Body of pancreas (tissue), 4 donors: ENCODE results near the gene KCNA10. TPM values are rescaled to one million over a fixed set of nuclear protein-coding genes. Genes with fewer than 3 reads are reported as not detected.

Experiments used
- ATAC-seq: fragments of 150-250 bp; one replicate; pipeline ENCODE4 v1.9.1; 2016
- DNase-seq, 4 donors: peaks; one replicate each; pipeline ENCODE4 v3.0.0-alpha.2; 2019
- H3K27ac ChIP-seq, 4 donors: fragments of 200-600 bp; sonication (generic); 1 replicate in 3 of 4; 2 replicates in 1 of 4; pipeline versions ENCODE4 v1.5.1 to v1.6.1; 2016 to 2019; ENCODE audit warnings: mild to moderate bottlenecking in 1 of 4, mixed read lengths in 1 of 4, moderate library complexity in 1 of 4
- H3K27me3 ChIP-seq, 2 donors: fragments of 200-600 bp; sonication (generic); one replicate each; pipeline ENCODE4 v1.6.0; 2016; ENCODE audit warnings: mild to moderate bottlenecking in 1 of 2
- H3K36me3 ChIP-seq, 2 donors: fragments of 200-600 bp; sonication (generic); replicated peaks in 1 of 2; 2 replicates each; pipeline ENCODE4 v1.5.1; 2016; ENCODE audit warnings: low read depth in 2 of 2; ENCODE audit not compliant: insufficient read depth in 1 of 2
- H3K4me1 ChIP-seq: fragments of 200-600 bp; sonication (generic); one replicate; pipeline ENCODE4 v1.6.0; 2016
- H3K4me3 ChIP-seq, 2 donors: fragments of 200-600 bp; sonication (generic); 1 replicate in 1 of 2; 2 replicates in 1 of 2; pipeline ENCODE4 v1.5.1; 2016 to 2019
- H3K9me3 ChIP-seq, 3 donors: fragments of 200-600 bp; sonication (generic); 1 replicate in 2 of 3; 2 replicates in 1 of 3; pipeline ENCODE4 v1.5.1; 2016
- POLR2A ChIP-seq, 3 donors: fragments of 450-650 bp; IDR thresholded peaks; one replicate each; pipeline ENCODE4 v1.6.1; 2016; ENCODE audit warnings: antibody characterized with exemption in 3 of 3, mild to moderate bottlenecking in 2 of 3
- WGBS, 2 donors: methylation state at CpG; one replicate each; pipeline ENCODE4 v1.1.5; 2017; 5-methylcytosine and 5-hydroxymethylcytosine counted together
- intact Hi-C: fragments of 100-400 bp; cut with DNase I; formaldehyde crosslinking; loops from one replicate; pipeline ENCODE4 v1.15.1; 2023
- total RNA-seq, 2 donors: library from RNA; depleted of rRNA; stranded (reverse); fragments of >200 nt; gene quantifications; one replicate each; pipeline ENCODE4 v1.1.0, GENCODE V29; 2016
- TF ChIP-seq, protein P1 (sequence below), 7 experiments: fragments of 450-650 bp in 4 of 7; fragments of 200-600 bp in 3 of 7; sonication (generic) in 3 of 7; IDR thresholded peaks; one replicate each; pipeline ENCODE4 v1.5.1; 2016 to 2019; ENCODE audit warnings: antibody characterized with exemption in 7 of 7

The KCNA10 gene
- total RNA-seq, 2 donors from 2014 or later, result not detected

- H3K36me3 ChIP-seq, result no peaks in the 10 kb centered on the region
- peaks cover 8% of the 10 kb centered on the region for H3K4me1 ChIP-seq
- 53 to 56% methylated on average over 4 of the region's 4 CpGs for WGBS, 2 donors
- intact Hi-C loops, result loop anchor here (5.0 kb wide), 1 partner anchor 53 kb away; no protein-coding TSS in a partner anchor
- no peak overlapping the region for H3K27ac ChIP-seq
- ATAC-seq (no peak), DNase-seq (no peak)
- H3K4me3 ChIP-seq, result no peak overlapping the region
- no peak for TF ChIP-seq POLR2A (IDR thresholded peaks at IDR 0.05)
- TF ChIP-seq, protein P1, sequence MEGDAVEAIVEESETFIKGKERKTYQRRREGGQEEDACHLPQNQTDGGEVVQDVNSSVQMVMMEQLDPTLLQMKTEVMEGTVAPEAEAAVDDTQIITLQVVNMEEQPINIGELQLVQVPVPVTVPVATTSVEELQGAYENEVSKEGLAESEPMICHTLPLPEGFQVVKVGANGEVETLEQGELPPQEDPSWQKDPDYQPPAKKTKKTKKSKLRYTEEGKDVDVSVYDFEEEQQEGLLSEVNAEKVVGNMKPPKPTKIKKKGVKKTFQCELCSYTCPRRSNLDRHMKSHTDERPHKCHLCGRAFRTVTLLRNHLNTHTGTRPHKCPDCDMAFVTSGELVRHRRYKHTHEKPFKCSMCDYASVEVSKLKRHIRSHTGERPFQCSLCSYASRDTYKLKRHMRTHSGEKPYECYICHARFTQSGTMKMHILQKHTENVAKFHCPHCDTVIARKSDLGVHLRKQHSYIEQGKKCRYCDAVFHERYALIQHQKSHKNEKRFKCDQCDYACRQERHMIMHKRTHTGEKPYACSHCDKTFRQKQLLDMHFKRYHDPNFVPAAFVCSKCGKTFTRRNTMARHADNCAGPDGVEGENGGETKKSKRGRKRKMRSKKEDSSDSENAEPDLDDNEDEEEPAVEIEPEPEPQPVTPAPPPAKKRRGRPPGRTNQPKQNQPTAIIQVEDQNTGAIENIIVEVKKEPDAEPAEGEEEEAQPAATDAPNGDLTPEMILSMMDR (IDR thresholded peaks at IDR 0.05), result no peak
- H3K27me3 ChIP-seq, result no peaks in the 10 kb centered on the region
- no peaks in the 10 kb centered on the region for H3K9me3 ChIP-seq
Measured at GRCh38 chr1:110559157-110559556, 40.2 kb upstream of the KCNA10 start.

DNA sequence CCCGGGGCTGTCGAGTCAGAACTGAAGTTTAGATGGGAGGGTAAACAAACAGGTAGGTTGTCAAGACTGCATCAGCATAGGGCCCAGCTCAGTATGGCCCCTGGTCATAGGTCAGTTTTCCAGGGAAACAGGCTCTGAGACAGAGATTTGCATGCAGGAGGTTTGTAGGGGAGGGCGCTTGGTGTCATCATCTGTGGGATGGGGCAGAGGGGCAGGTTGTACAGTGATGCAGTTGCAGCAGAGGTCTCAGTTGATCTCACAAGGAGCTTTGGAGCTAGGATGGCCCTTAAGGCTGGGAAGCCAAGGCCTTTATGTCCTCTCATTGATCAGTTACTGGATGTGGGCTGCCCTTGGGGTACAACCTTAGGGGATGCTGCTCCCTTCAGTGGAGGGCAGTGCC lies 38.5 kb upstream of the KCNA10 start:
- Histone ChIP-seq H3K27ac (no peak overlapping the region), H3K36me3 (no peaks in the 10 kb centered on the region), H3K9me3 (no peaks in the 10 kb centered on the region), H3K4me3 (no peak overlapping the region), H3K27me3 (no peaks in the 10 kb centered on the region), H3K4me1 (peaks cover 8% of the 10 kb centered on the region)
- intact Hi-C loops, result loop anchor here (5.0 kb wide), 1 partner anchor 55 kb away; no protein-coding TSS in a partner anchor
- ATAC-seq (no peak), DNase-seq (no peak)
- 56% methylated on average over 3 of the region's 3 CpGs for WGBS, 2 donors
- TF ChIP-seq, protein P1 (IDR thresholded peaks at IDR 0.05), result no peak
- TF ChIP-seq POLR2A (IDR thresholded peaks at IDR 0.05), result no peak

DNA sequence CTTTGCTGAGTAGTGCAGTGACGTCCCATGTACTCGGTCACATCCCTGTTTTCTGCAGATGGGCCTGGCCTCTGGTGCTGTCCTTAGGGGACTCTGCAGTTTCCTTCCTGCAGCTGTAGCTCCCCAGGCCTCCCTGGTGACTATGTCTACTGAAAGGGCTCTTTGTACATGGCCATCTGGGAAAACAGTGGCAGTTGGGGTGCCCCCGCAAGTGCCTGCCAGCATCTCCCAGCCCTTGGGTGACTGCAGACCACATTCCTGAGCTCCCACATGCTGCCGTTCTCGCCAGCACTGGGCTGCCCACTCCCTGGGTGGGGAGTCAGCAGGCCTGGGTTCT lies 37.5 kb upstream of the KCNA10 start:
- H3K27ac ChIP-seq, result no peak overlapping the region
- no peak overlapping the region for H3K4me3 ChIP-seq
- TF ChIP-seq, protein P1 (IDR thresholded peaks at IDR 0.05), result no peak
- no peak for TF ChIP-seq POLR2A (IDR thresholded peaks at IDR 0.05)
- intact Hi-C loops, result loop anchor here (5.0 kb wide), 1 partner anchor 56 kb away; no protein-coding TSS in a partner anchor
- 54 to 58% methylated on average over 5 of the region's 5 CpGs for WGBS, 2 donors
- H3K27me3 ChIP-seq, result no peaks in the 10 kb centered on the region
- no peaks in the 10 kb centered on the region for H3K9me3 ChIP-seq
- H3K36me3 ChIP-seq, result no peaks in the 10 kb centered on the region
- peaks cover 8% of the 10 kb centered on the region for H3K4me1 ChIP-seq
- DNase-seq, result peak in 1 of 4 donors; percentile 4
- no peak for ATAC-seq

GRCh38 chr1:110555807-110556470 lies 37.0 kb upstream of the KCNA10 start:
- no peak for ATAC-seq
- intact Hi-C loops, result loop anchor here (5.0 kb wide), 1 partner anchor 56 kb away; no protein-coding TSS in a partner anchor

More at GRCh38 chr1:110555807-110556470, 37.0 kb upstream of the KCNA10 start:
- TF ChIP-seq, protein P1 (IDR thresholded peaks at IDR 0.05), result no peak
- TF ChIP-seq POLR2A (IDR thresholded peaks at IDR 0.05), result no peak
- Histone ChIP-seq H3K4me3 (no peak overlapping the region), H3K27me3 (no peaks in the 10 kb centered on the region), H3K4me1 (peaks cover 8% of the 10 kb centered on the region), H3K9me3 (no peaks in the 10 kb centered on the region), H3K36me3 (no peaks in the 10 kb centered on the region), H3K27ac (no peak overlapping the region)
- DNase-seq, result peak; percentile 25 to 40 (median 28)
- WGBS, 2 donors, result 57 to 68% methylated on average over 9 to 11 of the region's 11 CpGs
